DOHH2 (cell line): Measurements from ENCODE around the gene FKBP15.

Source experiments
- EZH2phosphoT487 ChIP-seq: fragments of 200-600 bp; sonication (generic); IDR thresholded peaks from 2 replicates; pipeline ENCODE4 v1.6.1; 2017; ENCODE audit warnings: borderline replicate concordance, mild to moderate bottlenecking, antibody characterized with exemption, low read length, moderate library complexity, mixed read lengths
- TF ChIP-seq, protein P1 (sequence below): fragments of 200-600 bp; sonication (generic); IDR thresholded peaks from one replicate; pipeline ENCODE4 v1.5.1; 2014; ENCODE audit warnings: antibody characterized with exemption, mild to moderate bottlenecking, low read depth, low read length; ENCODE audit not compliant: poor library complexity, severe bottlenecking

DNA sequence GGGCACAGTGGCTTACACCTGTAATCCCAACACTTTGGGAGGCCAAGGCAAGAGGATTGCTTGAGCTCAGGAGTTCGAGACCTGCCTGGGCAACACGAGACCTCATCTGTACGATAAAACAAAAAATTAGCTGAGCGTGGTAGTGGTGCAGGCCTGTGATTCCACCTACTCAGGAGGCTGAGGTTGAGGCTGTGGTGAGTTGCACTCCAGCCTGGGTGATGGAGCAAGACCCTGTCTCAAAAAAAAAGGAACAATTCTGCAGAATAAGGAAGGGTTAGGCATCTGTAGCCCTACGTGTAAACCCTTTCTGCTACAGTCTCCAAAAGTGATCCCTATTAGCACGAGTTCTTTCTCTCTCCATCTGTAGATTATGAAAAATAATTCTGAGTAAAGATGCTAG, 34.4 kb upstream of the FKBP15 start:
- no peak for TF ChIP-seq EZH2phosphoT487
- TF ChIP-seq, protein P1, sequence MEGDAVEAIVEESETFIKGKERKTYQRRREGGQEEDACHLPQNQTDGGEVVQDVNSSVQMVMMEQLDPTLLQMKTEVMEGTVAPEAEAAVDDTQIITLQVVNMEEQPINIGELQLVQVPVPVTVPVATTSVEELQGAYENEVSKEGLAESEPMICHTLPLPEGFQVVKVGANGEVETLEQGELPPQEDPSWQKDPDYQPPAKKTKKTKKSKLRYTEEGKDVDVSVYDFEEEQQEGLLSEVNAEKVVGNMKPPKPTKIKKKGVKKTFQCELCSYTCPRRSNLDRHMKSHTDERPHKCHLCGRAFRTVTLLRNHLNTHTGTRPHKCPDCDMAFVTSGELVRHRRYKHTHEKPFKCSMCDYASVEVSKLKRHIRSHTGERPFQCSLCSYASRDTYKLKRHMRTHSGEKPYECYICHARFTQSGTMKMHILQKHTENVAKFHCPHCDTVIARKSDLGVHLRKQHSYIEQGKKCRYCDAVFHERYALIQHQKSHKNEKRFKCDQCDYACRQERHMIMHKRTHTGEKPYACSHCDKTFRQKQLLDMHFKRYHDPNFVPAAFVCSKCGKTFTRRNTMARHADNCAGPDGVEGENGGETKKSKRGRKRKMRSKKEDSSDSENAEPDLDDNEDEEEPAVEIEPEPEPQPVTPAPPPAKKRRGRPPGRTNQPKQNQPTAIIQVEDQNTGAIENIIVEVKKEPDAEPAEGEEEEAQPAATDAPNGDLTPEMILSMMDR, result no peak
